ENCODE results near the gene WDR27.

The WDR27 gene

GRCh38 chr6:169473663-169474062 is 228.2 kb downstream of the WDR27 start:
- TF ChIP-seq POLR2AphosphoS5 (IDR thresholded peaks at IDR 0.05; ENCODE audit: low read depth, low read length) (no peak), TAF1 (IDR thresholded peaks at IDR 0.05; ENCODE audit: borderline replicate concordance, insufficient read depth, low read length) (no peak), SIN3A (IDR thresholded peaks at IDR 0.05; ENCODE audit: borderline replicate concordance, insufficient read depth, low read length) (no peak), REST (IDR thresholded peaks at IDR 0.05; ENCODE audit: insufficient read depth in 1 of 2, low read depth in 2 of 2, low read length in 2 of 2) (no peak), FOXP2 (optimal IDR thresholded peaks at IDR 0.05; ENCODE audit: borderline replicate concordance, extremely low read depth, extremely low read length, insufficient read depth) (no peak)

GRCh38 chr6:169472786-169473416 is 228.9 kb downstream of the WDR27 start:
- no peak for TF ChIP-seq REST (IDR thresholded peaks at IDR 0.05; ENCODE audit: insufficient read depth in 1 of 2, low read depth in 2 of 2, low read length in 2 of 2)
- TF ChIP-seq FOXP2 (optimal IDR thresholded peaks at IDR 0.05; ENCODE audit: borderline replicate concordance, extremely low read depth, extremely low read length, insufficient read depth), result no peak
- TF ChIP-seq SIN3A (IDR thresholded peaks at IDR 0.05; ENCODE audit: borderline replicate concordance, insufficient read depth, low read length), result no peak
- no peak for TF ChIP-seq POLR2AphosphoS5 (IDR thresholded peaks at IDR 0.05; ENCODE audit: low read depth, low read length)
- no peak for TF ChIP-seq TAF1 (IDR thresholded peaks at IDR 0.05; ENCODE audit: borderline replicate concordance, insufficient read depth, low read length)

GRCh38 chr6:169470790-169471189 is 231.0 kb downstream of the WDR27 start:
- TF ChIP-seq FOXP2 (optimal IDR thresholded peaks at IDR 0.05; ENCODE audit: borderline replicate concordance, extremely low read depth, extremely low read length, insufficient read depth) (no peak), SIN3A (IDR thresholded peaks at IDR 0.05; ENCODE audit: borderline replicate concordance, insufficient read depth, low read length) (no peak), TAF1 (IDR thresholded peaks at IDR 0.05; ENCODE audit: borderline replicate concordance, insufficient read depth, low read length) (no peak), POLR2AphosphoS5 (IDR thresholded peaks at IDR 0.05; ENCODE audit: low read depth, low read length) (no peak), REST (IDR thresholded peaks at IDR 0.05; ENCODE audit: insufficient read depth in 1 of 2, low read depth in 2 of 2, low read length in 2 of 2) (no peak)

GRCh38 chr6:169469028-169469427 is 232.8 kb downstream of the WDR27 start:
- TF ChIP-seq TAF1 (IDR thresholded peaks at IDR 0.05; ENCODE audit: borderline replicate concordance, insufficient read depth, low read length), result no peak
- no peak for TF ChIP-seq REST (IDR thresholded peaks at IDR 0.05; ENCODE audit: insufficient read depth in 1 of 2, low read depth in 2 of 2, low read length in 2 of 2)
- no peak for TF ChIP-seq SIN3A (IDR thresholded peaks at IDR 0.05; ENCODE audit: borderline replicate concordance, insufficient read depth, low read length)
- no peak for TF ChIP-seq POLR2AphosphoS5 (IDR thresholded peaks at IDR 0.05; ENCODE audit: low read depth, low read length)
- TF ChIP-seq FOXP2 (optimal IDR thresholded peaks at IDR 0.05; ENCODE audit: borderline replicate concordance, extremely low read depth, extremely low read length, insufficient read depth), result no peak
